ENCODE data around the gene CASP3. TPM values are rescaled to one million over a fixed set of nuclear protein-coding genes. Genes with fewer than 3 reads are reported as not detected.

Gene CASP3
- total and polyA plus RNA-seq, 9 of the 15 experiments (the other 6 are each of a cell fraction or from before 2014, with no cell fraction given) = 17.6 to 40.1 (median 31.8) TPM

GRCh38 chr4:184648313-184649025 is 778 bp downstream of the CASP3 start (continued):
- TF ChIP-seq REST (IDR thresholded peaks at IDR 0.05; ENCODE audit: borderline replicate concordance) = no peak
- no peak for TF ChIP-seq REST (CRISPR knock-in tag; IDR thresholded peaks at IDR 0.05; ENCODE audit: low read depth)
- peak; percentile 44; the same call in 1 of the 2 replicates for TF ChIP-seq FOXP1 (CRISPR knock-in tag; IDR thresholded peaks at IDR 0.05)
- no peak for TF ChIP-seq STAG1 (CRISPR knock-in tag; IDR thresholded peaks at IDR 0.05; ENCODE audit: borderline replicate concordance)
- TF ChIP-seq ZNF133 (CRISPR knock-in tag; IDR thresholded peaks at IDR 0.05) = no peak
- TF ChIP-seq SRF (CRISPR knock-in tag; IDR thresholded peaks at IDR 0.05) = peak in 1 of 2 experiments; percentile 70; a peak in 1 of 4 replicates
- TF ChIP-seq ZNF24 (IDR thresholded peaks at IDR 0.05) = no peak
- no peak for TF ChIP-seq NR2F6 (CRISPR knock-in tag; IDR thresholded peaks at IDR 0.05)
- no peak for TF ChIP-seq ZNF318 (IDR thresholded peaks at IDR 0.05; ENCODE audit: borderline replicate concordance in 1 of 2, low read depth in 1 of 2)
- TF ChIP-seq BRD9 (IDR thresholded peaks at IDR 0.05; ENCODE audit: low read depth, partially characterized antibody) = no peak
- no peak for TF ChIP-seq OTX1 (CRISPR knock-in tag; IDR thresholded peaks at IDR 0.05)
- TF ChIP-seq ETV1 (tag; conservative IDR thresholded peaks at IDR 0.05; ENCODE audit: low read depth) = 0 out of 2 replicates have a peak, but pooled peaks have one; percentile 11
